IPS-15b (cell line): ENCODE results near the gene PDK1.

Experiments
- H3K27me3 ChIP-seq: one replicate; pipeline ENCODE4 v1.6.1; 2013; ENCODE audit warnings: low read length; ENCODE audit not compliant: control insufficient read depth, insufficient read depth
- H3K36me3 ChIP-seq: one replicate; pipeline ENCODE4 v1.6.1; 2013; ENCODE audit warnings: low read length; ENCODE audit not compliant: control insufficient read depth, insufficient read depth
- H3K4me1 ChIP-seq: one replicate; pipeline ENCODE4 v1.6.1; 2013; ENCODE audit warnings: mild to moderate bottlenecking, low read length; ENCODE audit not compliant: control insufficient read depth, insufficient read depth
- H3K4me3 ChIP-seq: one replicate; pipeline ENCODE4 v1.5.1; 2013; ENCODE audit warnings: low read depth, low read length
- H3K9ac ChIP-seq: one replicate; pipeline ENCODE4 v1.6.1; 2013; ENCODE audit warnings: low read depth, mild to moderate bottlenecking, low read length
- H3K9me3 ChIP-seq: one replicate; pipeline ENCODE4 v1.6.1; 2013; ENCODE audit warnings: mild to moderate bottlenecking, low read length; ENCODE audit not compliant: control insufficient read depth, insufficient read depth

The PDK1 gene

DNA sequence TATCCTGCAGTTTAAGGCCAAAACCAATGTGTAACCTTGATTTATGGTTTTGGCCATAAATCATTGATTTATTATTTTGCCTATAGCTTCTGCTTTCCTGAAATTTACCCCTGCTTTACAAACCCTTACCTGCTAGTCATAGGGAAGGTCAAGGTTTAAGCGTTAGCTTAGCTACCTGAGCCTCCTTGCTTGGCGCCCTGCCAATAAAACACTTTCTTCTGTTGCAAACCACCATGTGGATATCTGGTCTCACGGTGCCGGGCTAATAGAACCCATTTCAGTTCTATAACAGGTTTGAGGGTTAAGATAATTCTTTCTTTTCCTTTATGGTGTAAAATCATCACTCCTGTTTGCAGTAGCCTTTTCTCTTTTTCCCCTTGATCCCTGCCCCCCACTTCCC, 72.2 kb downstream of the PDK1 start:
- Histone ChIP-seq H3K4me3 (no peak overlapping the region), H3K4me1 (no peaks in the 10 kb centered on the region), H3K36me3 (no peaks in the 10 kb centered on the region), H3K9me3 (no peaks in the 10 kb centered on the region), H3K27me3 (no peaks in the 10 kb centered on the region), H3K9ac (no peak overlapping the region)

DNA sequence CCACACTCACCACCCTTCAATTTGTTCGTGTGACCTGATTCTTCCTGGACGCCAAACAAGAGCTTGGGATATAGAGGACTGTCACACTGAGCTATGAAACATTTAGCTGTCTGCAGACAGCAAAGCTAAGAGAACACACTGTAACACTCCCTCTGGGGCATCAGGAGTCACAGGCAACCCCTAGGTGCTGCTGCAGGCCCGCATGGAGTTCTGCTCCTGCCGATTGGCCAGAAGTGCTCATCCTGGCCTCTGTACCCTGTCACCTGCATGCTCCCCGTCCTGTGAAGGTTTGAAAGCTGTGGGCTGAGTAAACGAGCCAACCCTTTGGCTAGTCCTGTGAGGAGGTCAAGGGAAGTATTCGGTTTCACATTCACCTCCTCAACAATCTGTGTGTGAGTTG, 73.7 kb downstream of the PDK1 start:
- no peaks in the 10 kb centered on the region for H3K27me3 ChIP-seq
- H3K9ac ChIP-seq, result no peak overlapping the region
- H3K36me3 ChIP-seq, result no peaks in the 10 kb centered on the region
- no peak overlapping the region for H3K4me3 ChIP-seq
- no peaks in the 10 kb centered on the region for H3K4me1 ChIP-seq
- no peaks in the 10 kb centered on the region for H3K9me3 ChIP-seq

DNA sequence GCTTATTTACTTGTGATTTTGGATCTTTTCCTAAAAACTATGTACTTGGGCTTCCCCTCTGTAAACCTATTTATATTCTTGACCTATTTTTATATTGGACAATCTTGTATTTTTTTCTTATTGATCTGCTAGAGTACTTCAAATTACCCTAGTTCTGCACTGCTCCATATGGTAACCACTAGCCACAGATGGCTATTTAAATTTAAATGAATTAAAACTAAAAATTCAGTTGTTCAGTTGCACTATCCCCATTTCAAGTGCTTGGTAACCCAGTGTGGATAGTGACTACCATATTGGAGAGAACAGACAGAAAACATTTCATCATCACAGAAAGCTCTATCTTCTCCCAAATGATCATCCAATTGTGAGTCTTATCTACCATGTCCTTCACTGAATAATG, 74.3 kb downstream of the PDK1 start:
- Histone ChIP-seq H3K4me3 (no peak overlapping the region), H3K36me3 (no peaks in the 10 kb centered on the region), H3K9ac (no peak overlapping the region)

DNA sequence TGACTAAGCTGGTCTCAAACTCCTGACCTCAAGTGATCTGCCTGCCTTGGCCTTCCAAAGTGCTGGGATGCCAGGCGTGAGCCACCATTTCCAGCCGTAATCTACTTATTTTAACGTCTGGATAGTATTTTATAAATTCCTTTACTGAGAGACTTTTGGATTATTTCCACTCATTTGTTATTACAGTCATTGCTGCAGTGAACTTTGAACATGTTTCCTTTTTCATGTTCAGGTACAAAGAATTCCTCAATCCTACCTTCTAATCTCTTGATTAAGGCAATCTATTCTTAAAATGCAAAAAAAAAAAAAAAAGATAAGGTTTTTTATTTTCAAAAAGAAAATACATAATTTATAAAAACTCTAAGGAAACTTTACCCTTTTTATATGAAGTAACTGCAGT, 78.6 kb downstream of the PDK1 start:
- H3K4me3 ChIP-seq, result no peak overlapping the region
- H3K36me3 ChIP-seq, result no peaks in the 10 kb centered on the region
- H3K9me3 ChIP-seq, result no peaks in the 10 kb centered on the region
- H3K27me3 ChIP-seq, result no peaks in the 10 kb centered on the region
- H3K4me1 ChIP-seq, result no peaks in the 10 kb centered on the region
- no peak overlapping the region for H3K9ac ChIP-seq

More for the DNA sequence above, 74.3 kb downstream of the PDK1 start:
- H3K27me3 ChIP-seq, result no peaks in the 10 kb centered on the region
- no peaks in the 10 kb centered on the region for H3K4me1 ChIP-seq
- H3K9me3 ChIP-seq, result no peaks in the 10 kb centered on the region

DNA sequence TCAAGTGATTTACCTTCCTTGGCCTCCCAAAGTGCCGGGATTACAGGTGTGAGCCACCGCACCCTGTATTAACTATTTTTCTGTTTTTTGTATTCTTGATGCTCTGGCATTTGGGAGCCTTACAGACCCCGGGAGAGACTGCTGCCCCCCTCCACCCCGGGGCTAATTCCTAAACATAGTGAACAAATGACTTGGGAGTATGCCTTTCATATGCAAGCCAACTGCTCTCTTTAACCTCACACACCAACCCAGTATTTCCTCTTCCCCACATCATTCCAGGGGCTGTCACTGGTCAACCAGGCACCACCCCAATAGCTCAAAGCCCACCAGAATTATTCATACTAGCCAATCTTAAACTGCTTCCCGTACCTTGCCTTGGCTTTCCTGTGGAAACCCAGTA, 79.7 kb downstream of the PDK1 start:
- no peaks in the 10 kb centered on the region for H3K9me3 ChIP-seq
- H3K27me3 ChIP-seq, result no peaks in the 10 kb centered on the region
- H3K9ac ChIP-seq, result no peak overlapping the region
- no peak overlapping the region for H3K4me3 ChIP-seq
- no peaks in the 10 kb centered on the region for H3K4me1 ChIP-seq
- no peaks in the 10 kb centered on the region for H3K36me3 ChIP-seq

DNA sequence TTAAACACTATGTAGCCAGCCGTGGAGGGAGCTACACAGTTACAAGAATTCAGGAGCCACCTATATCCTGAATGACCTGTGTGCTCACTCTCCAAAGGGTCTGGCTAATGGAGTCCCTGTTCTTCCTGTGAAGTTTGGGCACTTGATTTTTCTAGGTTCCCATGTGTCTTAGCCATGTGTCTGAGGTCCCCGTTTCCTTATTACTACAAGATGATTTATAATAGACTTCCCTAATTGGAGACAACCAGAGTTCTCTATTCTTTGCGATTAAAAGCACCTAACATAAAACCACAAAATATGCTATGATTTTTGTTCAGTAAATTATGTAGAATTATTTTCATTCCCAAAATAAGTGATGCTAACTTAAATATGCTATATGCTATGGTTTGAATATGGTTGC, 83.4 kb downstream of the PDK1 start:
- Histone ChIP-seq H3K9ac (no peak overlapping the region), H3K4me1 (no peaks in the 10 kb centered on the region), H3K9me3 (no peaks in the 10 kb centered on the region), H3K4me3 (no peak overlapping the region), H3K36me3 (no peaks in the 10 kb centered on the region), H3K27me3 (no peaks in the 10 kb centered on the region)

DNA sequence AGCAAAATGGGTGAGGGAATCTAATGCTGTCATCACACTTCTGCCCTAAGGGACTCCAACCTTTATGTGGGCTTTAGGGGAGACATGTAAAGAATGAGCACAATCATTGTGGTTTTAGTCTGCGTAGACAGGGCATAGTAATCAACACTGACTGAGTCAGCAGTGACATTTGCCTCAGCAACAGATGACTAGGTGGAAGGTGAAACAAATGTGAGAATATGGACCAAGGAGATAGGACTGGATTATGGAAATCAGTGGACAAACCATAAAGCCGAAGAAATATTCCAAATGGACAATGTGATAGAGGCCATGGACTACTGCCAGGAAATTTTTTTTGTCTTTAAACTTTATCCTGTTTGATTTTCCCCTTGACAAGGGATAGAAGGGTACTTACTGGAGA, 83.9 kb downstream of the PDK1 start:
- H3K4me1 ChIP-seq, result no peaks in the 10 kb centered on the region

DNA sequence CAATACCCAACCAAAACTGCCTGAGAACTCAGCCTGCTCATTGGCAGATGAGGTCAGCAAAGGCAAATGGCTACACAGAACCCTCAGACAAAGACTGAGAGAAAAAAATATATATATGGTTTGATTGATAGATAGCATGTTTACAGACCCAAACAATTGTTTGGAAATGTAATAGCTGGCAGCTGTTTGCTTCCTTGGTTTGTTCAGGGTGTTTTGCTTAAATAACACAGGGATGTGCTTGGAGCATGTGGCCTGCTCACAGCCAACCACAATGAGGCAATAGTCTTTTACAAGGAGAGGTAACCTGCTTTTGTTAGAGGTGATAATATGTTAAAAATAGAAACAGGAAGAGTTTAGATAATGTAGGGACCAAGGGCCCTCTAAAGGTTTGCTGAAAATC, 84.5 kb downstream of the PDK1 start:
- no peak overlapping the region for H3K9ac ChIP-seq
- no peak overlapping the region for H3K4me3 ChIP-seq
- H3K4me1 ChIP-seq, result no peaks in the 10 kb centered on the region
- no peaks in the 10 kb centered on the region for H3K9me3 ChIP-seq
- no peaks in the 10 kb centered on the region for H3K27me3 ChIP-seq
- no peaks in the 10 kb centered on the region for H3K36me3 ChIP-seq

More for the DNA sequence above, 83.9 kb downstream of the PDK1 start:
- Histone ChIP-seq H3K36me3 (no peaks in the 10 kb centered on the region), H3K27me3 (no peaks in the 10 kb centered on the region), H3K9me3 (no peaks in the 10 kb centered on the region), H3K4me3 (no peak overlapping the region), H3K9ac (no peak overlapping the region)

DNA sequence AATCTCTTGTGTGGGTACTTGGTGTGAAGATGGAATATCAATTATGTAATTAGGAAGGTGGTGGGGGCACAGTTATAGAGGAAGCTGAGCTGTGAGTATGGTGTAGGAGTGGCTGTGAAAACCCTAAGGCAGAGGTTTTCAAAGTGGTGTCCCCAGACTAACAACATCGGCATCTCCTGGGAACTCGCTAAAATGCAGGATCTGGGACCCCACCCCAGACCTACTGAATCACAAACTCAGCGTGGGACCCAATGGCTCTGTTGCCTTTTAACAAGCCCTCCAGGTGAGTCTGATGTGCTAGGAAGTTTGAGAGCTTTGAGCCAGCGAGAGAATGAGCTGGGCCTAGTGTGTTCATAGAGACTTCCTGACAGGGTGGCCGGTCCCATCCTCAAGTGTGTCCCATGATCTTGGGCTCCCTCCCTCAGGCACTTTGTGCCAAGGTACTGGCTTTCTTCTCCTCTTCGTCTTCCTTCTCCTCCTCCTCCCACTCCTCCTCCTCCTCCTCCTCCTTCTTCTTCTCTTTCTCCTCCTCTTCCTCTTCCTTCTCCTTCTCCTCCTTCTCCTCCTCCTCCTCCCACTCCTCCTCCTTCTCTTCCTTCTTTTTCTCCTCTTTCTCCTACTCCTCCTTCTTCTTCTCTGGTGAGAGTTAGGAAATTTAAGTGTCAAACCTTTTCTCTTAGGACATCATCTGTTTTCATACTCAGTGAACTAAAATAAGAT, 86.6 kb downstream of the PDK1 start:
- no peaks in the 10 kb centered on the region for H3K4me1 ChIP-seq
- no peaks in the 10 kb centered on the region for H3K27me3 ChIP-seq
- H3K9ac ChIP-seq, result no peak overlapping the region
- no peak overlapping the region for H3K4me3 ChIP-seq
- peaks cover 3% of the 10 kb centered on the region for H3K9me3 ChIP-seq
- no peaks in the 10 kb centered on the region for H3K36me3 ChIP-seq

DNA sequence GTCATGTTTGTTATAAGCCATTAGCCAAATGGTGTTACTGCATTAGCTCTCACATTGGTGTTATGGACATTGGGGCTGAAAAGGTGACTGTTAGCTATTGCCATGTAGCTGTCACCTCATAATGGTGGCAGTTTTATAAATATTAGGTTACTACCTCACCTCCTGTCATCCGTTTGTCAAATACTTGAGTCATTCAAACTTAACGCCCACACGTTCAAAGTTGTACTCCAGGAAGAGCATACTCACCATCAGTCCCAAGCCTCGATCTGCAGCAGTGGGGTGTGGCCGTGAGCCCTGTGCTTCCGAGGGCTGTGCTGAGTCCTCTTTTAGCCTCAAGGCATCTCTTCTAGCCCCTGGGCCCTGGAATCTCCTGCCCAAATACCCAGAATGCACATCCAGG, 87.3 kb downstream of the PDK1 start:
- no peaks in the 10 kb centered on the region for H3K27me3 ChIP-seq
- no peak overlapping the region for H3K9ac ChIP-seq
- no peaks in the 10 kb centered on the region for H3K4me1 ChIP-seq
- no peaks in the 10 kb centered on the region for H3K36me3 ChIP-seq
- peaks cover 7% of the 10 kb centered on the region for H3K9me3 ChIP-seq
- H3K4me3 ChIP-seq, result no peak overlapping the region

DNA sequence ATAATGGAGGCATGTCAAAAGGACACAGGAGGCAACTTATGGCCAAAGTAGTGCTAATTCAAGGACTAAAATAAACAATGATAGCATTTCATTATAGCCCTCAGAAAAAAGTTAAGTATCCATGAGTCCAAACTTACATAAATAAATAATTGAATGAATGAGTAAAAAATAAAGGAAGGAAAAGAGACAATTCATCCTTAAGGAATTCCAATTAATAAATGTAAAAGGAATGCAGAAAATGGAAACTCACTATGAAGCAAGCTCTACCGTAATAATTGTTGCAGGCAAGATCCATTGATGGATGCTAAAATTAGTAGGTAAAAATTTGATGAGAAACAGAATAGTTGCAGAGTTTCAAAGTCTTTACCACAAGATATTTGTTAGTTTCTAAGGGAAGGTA, 91.5 kb downstream of the PDK1 start:
- no peak overlapping the region for H3K4me3 ChIP-seq
- no peak overlapping the region for H3K9ac ChIP-seq
- no peaks in the 10 kb centered on the region for H3K36me3 ChIP-seq
- peaks cover 7% of the 10 kb centered on the region for H3K9me3 ChIP-seq
- H3K27me3 ChIP-seq, result no peaks in the 10 kb centered on the region
- no peaks in the 10 kb centered on the region for H3K4me1 ChIP-seq

DNA sequence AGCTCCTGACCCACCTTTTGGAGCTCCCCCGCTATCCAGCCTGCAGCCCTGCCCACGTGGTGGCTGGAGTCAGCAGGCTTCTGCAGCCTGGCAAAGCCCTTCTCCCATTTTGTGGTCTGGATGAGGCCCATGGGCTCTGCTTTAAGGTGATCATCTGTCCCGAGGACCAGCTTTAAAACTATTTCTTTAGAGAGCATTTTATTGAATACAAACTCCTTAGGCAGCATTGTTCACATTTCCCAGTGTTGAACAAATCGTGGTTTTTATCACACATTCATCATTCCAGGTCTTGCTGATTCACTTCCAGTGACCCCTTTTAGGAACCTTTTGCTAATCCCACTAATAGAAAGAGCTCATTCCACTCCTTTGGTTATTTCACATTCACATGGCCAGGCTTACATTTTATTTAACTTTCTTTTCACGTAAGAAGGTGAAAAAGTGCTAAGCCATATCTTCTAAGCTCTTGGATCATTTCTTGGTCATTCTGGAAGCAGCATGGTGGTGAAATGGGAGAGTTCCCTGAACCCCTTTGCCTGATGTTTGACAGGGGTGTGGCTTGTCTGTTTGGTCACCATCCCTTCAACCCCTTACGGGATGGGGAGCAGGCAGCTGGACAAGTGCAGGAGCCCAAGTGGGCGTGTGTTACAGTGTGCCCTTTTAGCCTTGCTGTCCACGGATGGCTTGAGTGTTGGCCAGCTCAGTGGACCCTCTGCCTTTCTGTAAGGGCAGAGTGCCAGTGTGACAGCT, 99.4 kb downstream of the PDK1 start:
- no peaks in the 10 kb centered on the region for H3K36me3 ChIP-seq
- H3K4me1 ChIP-seq, result no peaks in the 10 kb centered on the region
- no peaks in the 10 kb centered on the region for H3K9me3 ChIP-seq
- no peaks in the 10 kb centered on the region for H3K27me3 ChIP-seq
- H3K4me3 ChIP-seq, result no peak overlapping the region
- no peak overlapping the region for H3K9ac ChIP-seq
